NCI-H2107 treated with DMSO at 0.1 percent for 48 hours (cell line): ENCODE measurements around the gene KCTD13.
"Not testable (repeated sequence)": the region's sequence is repeated elsewhere in the genome, so short reads cannot be mapped to it uniquely, and the experiment has no call there.

Experiments
- DNase-seq: peaks from one replicate; lab custom pipeline; 2025; ENCODE audit not compliant: unreplicated experiment; lab: John Stamatoyannopoulos, UW

KCTD13 gene

DNA sequence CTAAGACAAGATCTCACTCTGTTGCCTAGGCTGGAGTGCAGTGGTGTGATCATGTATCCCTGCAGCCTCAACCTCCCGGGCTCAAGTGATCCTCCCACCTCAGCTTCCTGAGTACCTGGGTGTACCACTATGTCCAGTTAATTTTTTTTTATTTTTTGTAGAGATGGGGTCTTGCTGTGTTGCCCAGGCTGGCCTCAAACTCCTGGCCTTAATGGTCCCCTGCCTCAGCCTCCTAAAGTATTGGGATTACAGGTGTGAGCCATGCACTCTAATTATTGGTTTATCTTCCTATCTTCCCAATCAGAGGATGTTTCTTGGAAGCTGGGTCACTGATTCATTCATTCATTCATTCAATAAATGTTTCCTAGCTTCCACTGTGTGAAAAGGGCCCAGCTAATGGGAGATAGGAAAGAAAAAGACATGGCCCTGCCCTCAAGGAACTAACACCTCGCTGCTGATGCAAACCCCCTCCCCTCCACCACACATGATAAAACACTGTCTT, 17.3 kb downstream of the KCTD13 start:
- no peak for DNase-seq

DNA sequence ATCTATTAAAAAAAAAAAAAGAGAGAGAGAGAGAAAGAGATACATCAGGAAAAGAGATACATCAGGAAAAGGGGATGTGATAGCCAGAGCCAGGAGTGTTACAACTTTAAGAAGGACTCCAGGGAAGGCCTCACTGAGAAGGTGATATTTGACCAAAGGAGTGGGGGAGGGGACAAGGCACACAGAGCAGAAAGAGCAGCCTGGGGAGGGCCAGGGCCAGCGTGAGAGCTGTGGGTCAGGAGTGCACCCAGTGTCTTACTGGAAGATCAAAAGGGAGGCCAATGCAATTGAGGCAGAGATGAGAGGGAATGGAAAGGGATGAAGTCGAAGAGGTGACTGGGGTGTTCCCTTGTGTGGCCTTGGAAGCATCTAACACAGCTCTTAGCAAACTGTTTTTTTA, 18.1 kb downstream of the KCTD13 start:
- no peak for DNase-seq

DNA sequence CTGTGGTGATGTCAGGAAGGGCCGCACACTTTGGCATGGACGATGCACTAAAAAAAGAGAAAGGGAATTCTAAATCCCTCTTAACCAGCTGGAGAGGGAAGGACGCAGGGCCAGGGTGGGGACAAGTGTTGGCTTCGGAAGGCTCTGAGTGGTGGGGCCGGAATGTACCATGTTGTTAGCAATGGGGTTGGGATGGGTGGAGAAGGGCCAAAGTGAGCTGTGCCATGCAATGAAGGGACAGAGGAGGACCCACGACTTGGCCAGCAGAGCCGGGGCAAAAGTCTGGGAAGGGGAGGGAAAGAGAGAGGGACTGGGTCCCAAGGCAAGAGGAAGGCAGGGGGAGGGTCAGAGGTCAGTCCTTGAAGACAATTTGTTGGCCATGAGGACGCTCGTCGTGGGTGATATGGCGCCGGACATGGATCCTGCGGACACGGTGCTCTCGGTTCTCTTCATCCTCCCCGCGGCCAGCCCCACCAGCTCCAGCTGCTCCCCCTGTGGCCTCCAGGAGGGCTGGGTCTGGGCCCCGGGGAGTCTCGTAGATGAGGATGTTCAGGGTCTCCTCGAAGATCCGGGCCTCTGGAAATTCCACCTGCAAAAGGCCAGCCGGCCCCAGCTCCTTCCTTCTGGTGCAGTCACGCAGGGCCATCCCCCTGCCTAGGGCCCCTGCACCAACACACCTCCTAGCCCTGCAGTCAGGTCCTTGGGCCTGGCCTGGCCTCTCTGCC, 19.3 kb downstream of the KCTD13 start:
- no peak for DNase-seq

DNA sequence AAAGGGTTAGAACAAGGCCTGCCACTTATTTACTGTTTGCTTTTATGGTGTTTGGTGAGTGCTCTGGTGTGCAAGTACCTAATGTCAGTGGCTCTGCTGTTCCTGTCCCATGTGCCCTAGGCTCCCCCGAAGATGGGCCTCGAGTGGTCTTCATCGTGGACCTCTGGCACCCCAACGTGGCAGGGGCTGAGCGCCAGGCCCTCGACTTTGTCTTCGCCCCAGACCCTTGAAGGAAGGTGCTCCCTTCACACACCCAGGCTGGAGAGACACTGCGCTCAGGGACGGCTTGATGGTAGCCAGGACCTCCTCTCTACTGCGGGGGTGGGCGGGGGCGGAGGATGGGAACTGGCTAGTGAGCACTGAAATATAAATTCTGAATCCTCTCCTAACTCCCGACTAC, 20.4 kb downstream of the KCTD13 start:
- no peak for DNase-seq

DNA sequence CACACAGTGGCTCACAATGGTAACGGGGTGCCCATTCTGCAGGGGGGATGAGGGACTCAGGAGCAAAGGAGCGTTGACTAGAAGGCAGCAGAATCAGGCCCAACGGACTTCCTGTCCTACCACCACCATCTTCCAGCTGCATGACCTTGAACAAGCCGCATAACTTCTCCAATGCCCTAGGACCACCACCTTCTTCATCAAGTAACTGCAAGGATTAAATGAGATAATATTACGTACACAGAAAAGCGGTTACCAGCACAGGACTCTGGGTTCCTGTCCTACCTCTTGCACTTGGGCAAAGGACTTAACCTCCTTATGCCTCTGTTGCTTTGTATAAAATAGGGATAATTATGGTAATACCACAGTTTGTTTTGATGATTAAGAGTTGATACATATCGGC, 21.1 kb downstream of the KCTD13 start:
- no peak for DNase-seq

DNA sequence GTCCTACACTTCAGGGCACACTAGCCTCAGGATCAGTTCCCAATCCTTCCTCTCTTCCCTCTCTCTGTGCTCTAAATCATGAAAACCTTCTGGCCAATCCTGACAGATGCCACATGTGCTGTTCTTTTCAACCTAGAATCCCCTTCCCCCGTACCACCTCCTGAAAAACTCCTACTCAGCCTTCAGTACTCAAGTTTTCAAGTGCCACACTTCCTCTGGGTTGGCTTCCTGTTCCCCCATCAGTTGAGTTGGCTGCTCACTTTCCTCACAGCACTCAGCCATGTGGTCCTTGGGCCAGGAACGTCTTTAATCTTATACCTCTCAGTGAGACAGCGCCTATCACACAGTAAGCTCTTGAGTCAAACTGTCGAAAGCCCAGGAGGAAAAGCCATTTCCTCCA, 22.4 kb downstream of the KCTD13 start:
- no peak for DNase-seq

DNA sequence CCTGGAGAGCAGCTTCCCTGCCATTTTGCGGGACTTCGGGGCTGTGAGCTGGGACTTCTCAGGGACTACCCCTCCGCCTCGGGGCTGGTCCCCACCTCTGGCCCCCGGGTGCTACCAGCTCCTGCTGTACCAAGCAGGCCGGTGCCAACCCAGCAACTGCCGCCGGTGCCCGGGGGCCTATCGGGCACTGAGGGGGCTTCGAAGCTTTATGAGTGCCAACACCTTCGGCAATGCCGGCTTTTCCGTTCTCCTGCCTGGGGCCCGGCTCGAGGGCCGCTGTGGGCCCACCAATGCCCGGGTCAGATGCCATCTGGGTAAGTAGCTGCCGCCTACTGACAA, 24.4 kb downstream of the KCTD13 start:
- no peak for DNase-seq

DNA sequence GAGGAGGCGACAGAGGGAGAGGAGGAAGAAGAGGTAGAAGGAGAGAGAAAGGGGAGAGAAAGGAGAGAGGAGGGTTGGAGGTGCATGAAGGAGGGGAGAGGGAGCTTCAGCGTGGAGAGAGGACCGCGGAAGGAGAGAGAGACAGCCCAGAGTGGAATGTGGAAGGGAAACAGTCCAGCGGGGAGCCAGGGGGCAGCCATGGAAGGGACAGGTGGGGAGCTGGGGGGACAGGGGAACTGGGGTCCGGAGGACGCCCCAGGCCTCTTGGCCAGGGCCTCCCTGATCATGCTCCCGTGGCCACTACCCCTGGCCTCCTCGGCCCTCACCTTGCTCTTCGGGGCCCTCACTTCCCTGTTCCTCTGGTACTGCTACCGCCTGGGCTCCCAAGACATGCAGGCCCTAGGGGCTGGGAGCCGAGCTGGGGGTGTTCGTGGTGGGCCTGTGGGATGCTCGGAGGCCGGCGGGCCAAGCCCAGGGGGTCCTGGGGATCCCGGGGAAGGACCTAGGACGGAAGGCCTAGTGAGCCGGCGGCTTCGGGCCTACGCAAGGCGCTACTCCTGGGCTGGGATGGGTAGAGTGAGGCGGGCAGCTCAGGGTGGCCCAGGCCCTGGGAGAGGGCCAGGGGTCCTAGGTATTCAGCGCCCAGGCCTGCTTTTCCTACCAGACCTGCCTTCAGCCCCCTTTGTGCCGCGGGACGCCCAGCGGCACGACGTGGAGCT, 25.0 kb downstream of the KCTD13 start:
- DNase-seq = no peak

DNA sequence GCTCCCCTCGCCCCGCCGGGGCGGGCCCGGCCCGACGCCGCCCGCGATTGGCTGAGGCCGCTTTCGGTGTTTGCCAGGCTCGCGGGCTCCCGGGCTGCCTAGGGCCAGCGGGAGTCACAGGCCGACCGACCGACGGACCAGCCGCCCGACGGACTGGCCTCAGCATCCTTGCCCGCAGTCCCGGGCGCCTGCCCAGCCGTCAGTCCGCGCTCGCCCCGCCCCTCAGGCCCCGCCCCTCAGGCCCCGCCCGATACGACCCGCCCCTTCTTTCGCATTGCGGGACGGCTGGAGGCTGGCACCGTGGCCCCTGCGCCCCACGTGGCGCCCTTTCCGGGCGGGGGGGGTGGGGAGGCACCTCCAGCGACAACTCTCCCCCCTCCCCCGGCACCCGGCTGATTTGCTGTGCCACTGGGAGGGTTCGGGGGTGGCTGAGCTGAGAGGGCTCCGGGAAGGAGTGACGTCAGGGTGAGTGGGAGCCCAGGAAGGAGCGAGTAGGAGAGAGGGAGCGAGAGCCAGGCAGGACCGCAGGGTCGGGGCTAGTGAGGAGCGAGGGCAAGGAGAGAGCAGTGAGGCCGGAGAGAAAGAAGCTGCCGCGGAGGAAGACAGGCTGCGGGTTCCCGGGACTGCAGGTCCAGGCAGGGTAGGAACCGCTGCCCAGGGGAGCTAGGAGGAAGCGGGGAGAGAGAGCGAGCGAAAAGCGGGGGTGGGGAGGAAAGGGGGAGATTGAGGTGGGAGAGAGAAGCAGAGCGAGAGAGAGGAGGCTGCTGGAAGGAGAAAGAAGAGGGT, 25.7 kb downstream of the KCTD13 start, which contains the start of gene ASPHD1:
TSS of gene ASPHD1 (plus strand) at position 387 of the 786 bp plus-strand sequence. CDS start 484 bp downstream, outside the sequence.
- DNase-seq = no peak

DNA sequence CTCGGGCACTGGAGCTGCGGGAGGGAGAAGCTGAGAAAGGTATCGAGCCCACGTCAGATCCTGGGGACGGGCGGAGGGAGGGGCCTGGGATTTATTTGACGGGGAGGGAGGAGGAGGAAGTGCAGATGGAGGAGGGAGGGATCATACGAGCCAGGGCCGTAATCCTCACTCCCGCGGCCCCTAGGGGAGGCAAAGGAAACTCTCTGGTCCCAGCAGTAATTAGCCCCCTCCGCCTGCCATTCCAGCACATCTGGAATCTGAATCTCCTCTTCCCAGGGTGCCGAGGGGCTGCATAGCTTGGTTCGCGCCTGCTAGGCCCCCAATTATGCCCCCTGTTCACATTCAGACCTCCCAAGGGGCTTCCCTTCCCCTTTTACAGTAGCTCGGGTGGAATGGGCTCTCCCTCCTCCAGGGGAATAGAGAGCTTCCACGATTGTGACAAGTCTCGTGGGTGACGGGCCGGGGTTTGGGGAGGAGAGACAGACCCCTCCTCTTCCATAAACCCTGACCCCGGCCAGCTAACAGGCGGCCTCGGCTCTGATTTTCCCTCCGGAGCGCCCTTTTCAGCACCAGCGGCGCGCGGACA, 26.4 kb downstream of the KCTD13 start, which contains the start of gene SEZ6L2:
TSS of gene SEZ6L2 (minus strand) at position 35 of the 586 bp plus-strand sequence. CDS start 531 bp downstream, outside the sequence.
- DNase-seq = peak; percentile 86

DNA sequence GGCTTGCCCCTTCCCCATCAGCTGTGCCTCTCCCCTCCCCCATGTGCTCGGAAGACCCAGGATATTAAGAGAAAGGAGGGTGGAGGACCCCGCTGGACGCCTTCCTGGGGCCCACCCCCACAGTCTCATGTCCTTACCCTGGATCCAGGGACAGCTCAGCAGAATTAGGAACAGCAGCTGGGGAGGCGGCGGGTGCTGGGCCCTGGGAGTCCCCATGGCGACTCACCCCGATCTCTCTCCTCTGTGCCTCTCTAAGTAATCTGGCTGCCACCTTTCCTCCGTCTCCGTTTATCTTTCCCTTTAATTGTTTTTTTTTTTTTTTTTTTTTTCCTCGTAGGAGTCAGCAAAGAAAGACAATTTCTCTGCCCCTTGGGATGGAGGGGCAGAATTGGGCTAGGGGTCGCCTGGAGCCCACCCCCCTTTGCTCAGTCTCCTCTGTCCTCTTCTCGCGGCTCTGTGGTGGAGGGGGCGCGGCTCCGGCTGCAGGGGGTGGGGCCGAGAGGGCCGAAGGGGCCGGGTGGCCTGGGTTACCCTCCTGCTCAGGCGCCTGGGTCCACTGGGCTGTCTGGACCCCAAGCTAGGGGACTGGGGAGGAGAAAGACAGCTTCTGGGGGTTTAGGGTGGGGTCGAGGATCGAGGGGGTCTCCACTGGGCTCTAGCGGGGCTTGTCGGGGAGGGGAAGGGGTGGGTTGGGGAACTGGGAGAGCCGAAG, 27.1 kb downstream of the KCTD13 start:
- peak; percentile 52 for DNase-seq

DNA sequence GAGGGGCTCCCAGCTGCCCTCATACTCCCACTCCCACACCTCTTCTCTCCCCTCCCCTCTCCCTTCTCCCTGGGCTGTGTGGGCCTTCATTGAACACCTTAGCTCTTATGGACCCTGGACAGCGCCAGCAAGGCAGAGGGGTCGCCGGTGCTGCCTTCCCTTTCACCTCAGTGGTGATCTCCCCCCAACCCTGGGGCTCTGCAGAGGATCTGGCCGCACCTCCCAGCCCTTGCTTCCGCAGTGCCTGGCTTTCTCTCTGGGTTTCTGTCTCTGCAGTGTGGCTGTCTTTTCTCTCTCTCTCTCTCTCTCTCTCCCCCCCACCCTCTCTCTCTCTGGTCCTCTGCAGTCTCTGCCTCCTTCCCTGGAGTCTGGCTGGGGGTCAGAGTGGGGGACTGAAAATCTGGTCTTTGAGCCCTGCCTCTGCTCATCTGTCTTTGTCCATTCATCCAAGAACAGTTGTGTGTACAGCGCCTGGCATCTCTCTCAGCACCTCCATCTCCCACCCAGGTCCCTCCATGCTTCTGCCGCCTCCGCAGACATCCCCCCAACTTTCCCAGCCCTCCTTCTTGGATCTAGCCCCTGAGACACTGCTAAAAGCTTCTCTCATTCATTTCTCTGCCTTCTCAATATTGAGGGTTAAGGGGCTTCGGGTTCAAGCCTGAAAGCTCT, 27.8 kb downstream of the KCTD13 start:
- no peak for DNase-seq

DNA sequence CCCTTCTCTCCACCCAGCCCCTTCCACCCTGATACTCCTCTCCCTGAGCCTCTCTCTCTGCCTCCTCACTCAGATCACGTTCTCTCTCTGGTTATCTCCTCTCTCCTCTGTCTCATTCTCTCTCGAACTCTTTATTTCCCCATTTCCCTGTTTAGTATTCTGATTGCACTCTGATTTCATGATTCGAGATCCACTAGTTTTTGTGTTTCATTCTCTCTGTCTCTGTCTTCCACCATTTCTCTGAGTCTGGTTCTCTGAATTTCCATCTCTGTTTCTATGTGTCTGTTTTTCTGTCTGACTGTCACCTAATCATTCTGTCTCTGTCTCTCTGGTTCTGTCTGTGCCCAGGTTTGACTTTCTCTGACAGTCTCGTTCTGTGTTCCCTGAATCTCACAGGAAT, 28.7 kb downstream of the KCTD13 start:
- no peak for DNase-seq

DNA sequence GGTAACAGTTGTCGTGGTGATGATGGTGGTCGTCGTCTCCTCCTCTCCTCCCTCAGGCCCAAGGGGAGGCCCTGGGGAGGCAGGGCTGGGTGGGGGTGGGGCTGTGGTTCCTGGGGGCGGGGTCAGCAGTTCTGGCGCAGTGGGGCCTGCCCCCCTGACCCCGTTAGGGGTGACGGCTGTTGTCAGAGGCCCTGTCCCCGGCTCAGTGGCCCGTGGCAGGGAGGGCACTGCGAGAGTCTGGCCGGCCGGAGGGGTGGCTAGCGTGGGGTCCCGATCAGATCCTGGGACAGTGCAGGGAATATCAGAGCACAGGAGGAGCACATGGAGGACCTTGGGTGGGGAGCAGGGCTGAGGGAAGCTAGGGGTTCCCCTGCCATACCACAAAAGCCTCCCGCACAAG, 29.2 kb downstream of the KCTD13 start:
- no peak for DNase-seq

DNA sequence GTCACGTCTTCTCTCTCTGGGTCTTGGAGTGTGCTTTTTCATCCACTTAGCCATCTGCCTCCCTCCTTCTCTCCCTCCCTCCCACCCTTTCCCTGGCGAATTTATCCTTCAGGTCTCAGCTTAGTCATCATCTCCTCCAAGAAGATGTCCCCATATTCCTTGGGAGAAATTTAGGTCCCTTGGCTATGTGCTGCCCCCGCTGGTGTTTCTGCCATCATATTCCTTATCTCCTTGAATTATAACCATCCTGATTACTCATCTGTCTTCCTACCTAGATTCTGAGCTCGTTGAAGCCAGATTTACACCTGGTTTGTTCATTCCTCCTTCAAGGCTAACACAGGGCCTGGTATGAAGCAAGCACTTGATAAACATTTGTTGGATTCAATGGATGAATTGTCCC, 31.7 kb downstream of the KCTD13 start:
- no peak for DNase-seq

DNA sequence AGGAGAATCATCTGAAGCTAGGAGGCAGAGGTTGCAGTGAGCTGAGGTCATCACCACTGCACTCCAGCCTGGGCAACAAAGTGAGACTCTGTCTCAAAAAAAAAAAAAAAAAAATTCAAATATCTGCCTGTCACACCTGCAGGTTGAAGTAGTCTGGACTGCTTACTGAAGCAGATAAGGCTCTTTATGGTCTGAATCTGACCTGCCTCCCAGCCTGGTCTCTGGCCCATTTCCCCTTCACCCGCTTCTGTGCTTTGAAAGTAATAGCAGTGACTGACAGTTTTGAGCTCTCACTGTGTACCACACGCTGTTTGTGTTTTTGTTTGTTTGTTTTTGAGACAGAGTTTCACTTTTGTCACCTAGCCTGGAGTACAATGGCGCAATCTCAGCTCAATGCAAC, 32.5 kb downstream of the KCTD13 start:
- no peak for DNase-seq

DNA sequence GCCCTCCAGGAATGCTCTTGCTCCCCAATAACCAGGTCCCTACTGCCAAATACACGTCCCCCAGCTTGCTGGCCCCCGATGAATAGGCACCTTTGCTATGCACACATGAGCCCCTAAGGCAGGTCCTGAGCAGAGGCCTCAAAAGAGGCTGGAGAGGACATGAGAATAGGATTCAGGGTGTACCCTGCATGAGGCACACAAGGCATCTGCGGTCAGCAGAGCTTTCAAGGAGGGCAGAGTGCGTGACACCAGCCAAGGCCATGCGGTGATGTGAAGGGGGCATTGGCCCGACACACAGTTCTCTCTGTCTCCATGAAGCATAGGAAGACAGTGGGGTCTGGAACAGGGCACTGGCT, 33.6 kb downstream of the KCTD13 start:
- no peak for DNase-seq

DNA sequence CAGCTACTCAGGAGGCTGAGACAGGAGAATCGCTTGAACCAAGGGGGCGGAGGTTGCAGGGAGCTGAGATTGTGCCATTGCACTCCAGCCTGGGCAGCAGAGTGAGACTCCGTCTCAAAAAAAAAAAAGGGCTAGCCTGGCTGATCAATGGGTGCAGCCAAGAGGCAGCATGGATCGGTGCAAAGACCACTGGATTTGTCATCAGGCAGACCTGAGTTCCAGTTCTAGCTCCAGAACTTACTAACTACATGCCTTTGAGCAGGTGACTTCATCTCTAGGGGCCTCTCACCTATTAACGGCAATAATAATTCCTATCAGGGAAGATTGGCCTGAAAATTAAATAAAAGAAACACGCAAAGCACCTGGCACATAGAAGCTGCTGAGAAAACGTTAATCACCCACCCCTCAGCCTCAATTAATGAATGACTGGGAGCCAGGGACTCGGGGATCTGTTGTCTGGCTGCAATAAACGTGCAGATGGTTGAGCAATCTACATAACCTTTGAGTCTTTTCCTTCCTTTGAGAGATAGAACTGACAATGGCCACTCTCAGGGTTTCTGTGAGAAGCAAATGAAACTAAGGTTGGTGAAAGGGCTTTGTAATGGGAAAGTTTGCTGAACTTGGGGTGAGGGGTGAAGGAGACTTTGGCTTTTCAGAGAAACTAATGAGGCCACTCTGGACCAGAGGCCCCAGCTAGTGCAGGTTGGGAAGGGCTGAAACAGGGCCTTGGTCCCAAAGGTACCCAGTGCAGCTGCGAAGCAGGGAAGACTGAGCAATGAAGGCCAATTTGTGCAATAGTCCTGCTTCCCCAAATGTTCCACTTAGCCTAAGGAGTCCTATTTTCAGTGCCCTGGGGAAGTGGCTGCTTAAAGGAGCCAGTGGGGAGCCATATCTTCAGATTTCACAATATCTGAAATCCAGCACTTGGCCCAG, 34.2 kb downstream of the KCTD13 start:
- no peak for DNase-seq

DNA sequence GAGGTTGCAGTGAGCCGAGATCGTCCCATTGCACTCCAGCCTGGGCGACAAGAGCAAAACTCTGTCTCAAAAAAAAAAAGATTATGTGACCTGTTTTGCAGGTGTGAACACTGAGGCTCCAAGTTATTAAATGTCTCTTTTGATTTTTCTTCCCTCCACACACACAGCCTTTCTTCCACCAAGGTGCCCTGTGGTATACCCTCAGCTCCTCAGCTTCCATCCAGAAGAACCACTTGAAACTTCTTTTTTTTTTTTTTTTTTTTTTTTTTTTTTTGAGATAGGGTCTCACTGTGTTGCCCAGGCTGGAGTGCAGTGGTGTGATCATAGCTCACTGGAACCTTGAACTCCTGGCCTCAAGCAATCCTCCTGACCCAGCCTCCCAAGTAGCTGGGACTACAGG, 36.7 kb downstream of the KCTD13 start:
- DNase-seq = not testable (repeated sequence)
